Neural cell (in vitro differentiated cells): ENCODE data around the gene FSIP1.

Experiments used
- CTCF ChIP-seq: fragments of 450-650 bp; IDR thresholded peaks from 2 replicates; pipeline ENCODE4 v1.5.1; 2014; ENCODE audit warnings: antibody characterized with exemption, mild to moderate bottlenecking, moderate library complexity; ENCODE audit not compliant: poor library complexity, severe bottlenecking
- EP300 ChIP-seq: fragments of 450-650 bp; conservative IDR thresholded peaks from 2 replicates; pipeline ENCODE4 v1.6.1; 2014; ENCODE audit warnings: antibody characterized with exemption, mild to moderate bottlenecking, moderate library complexity; ENCODE audit not compliant: poor library complexity, severe bottlenecking
- EZH2 ChIP-seq: fragments of 200-600, 300-800 bp; shearing (Covaris generic), sonication (generic); IDR thresholded peaks from 2 replicates; pipeline ENCODE4 v1.6.1; 2014; ENCODE audit warnings: antibody characterized with exemption, low read length, borderline replicate concordance, mild to moderate bottlenecking; ENCODE audit not compliant: insufficient read depth, poor library complexity, severe bottlenecking
- MXI1 ChIP-seq: fragments of 450-650 bp; conservative IDR thresholded peaks from 2 replicates; pipeline ENCODE4 v1.6.1; 2014; ENCODE audit warnings: antibody characterized with exemption, mild to moderate bottlenecking; ENCODE audit not compliant: poor library complexity, severe bottlenecking
- POLR2AphosphoS5 ChIP-seq: IDR thresholded peaks from 2 replicates; pipeline ENCODE4 v1.6.1; 2012
- RAD21 ChIP-seq: fragments of 450-650 bp; conservative IDR thresholded peaks from 2 replicates; pipeline ENCODE4 v1.6.1; 2014; ENCODE audit warnings: antibody characterized with exemption, mild to moderate bottlenecking, moderate library complexity
- REST ChIP-seq: IDR thresholded peaks from 2 replicates; pipeline ENCODE4 v1.6.1; 2012; ENCODE audit warnings: borderline replicate concordance
- SMC3 ChIP-seq: fragments of 450-650 bp; conservative IDR thresholded peaks from 2 replicates; pipeline ENCODE4 v1.6.1; 2014; ENCODE audit warnings: antibody characterized with exemption, mild to moderate bottlenecking, moderate library complexity; ENCODE audit not compliant: poor library complexity
- TAF1 ChIP-seq: IDR thresholded peaks from 2 replicates; pipeline ENCODE4 v1.6.1; 2012; ENCODE audit warnings: low read depth

GRCh38 chr15:39756806-39757522 is 25.7 kb downstream of the FSIP1 start:
- TF ChIP-seq CTCF = peak; percentile 79
- TF ChIP-seq MXI1 = no peak
- TF ChIP-seq EP300 = no peak
- no peak for TF ChIP-seq REST
- TF ChIP-seq EZH2 = no peak
- peak; percentile 79 for TF ChIP-seq RAD21
- TF ChIP-seq POLR2AphosphoS5 = no peak
- TF ChIP-seq TAF1 = no peak
- TF ChIP-seq SMC3 = peak; percentile 86
